Activated naive CD8-positive, alpha-beta T cell treated with anti-CD3 and anti-CD28 coated beads, Interleukin-2, amount 10 ng/mL, durations not matched to agents 7 days and 5 days (primary cell): ENCODE results near the gene FAM177A1. TPM values are rescaled to one million over a fixed set of nuclear protein-coding genes. Genes with fewer than 3 reads are reported as not detected.
A peak's percentile ranks its signal among the peaks of the same experiment; 100 is the strongest.

Experiments used
- ATAC-seq: fragments of 150-1000 bp; cut with Tn5 transposase; one replicate; pipeline ENCODE4 v1.10.0; 2021; ENCODE audit warnings: low read depth, moderate library complexity
- POLR2A ChIA-PET: fragments of 350-600 bp; sonication (Branson Sonifier 250); formaldehyde crosslinking; loops from one replicate; lab custom pipeline; 2021; ENCODE audit warnings: antibody characterized with exemption; lab: Charles Lee
- DNase-seq: peaks from one replicate; pipeline ENCODE4 v3.0.0; 2021
- H3K27ac Mint-ChIP-seq: one replicate; pipeline ENCODE4 v1.8.0; 2022; ENCODE audit warnings: mild to moderate bottlenecking, mixed read lengths
- H3K27me3 Mint-ChIP-seq: one replicate; pipeline ENCODE4 v1.8.0; 2022; ENCODE audit warnings: mild to moderate bottlenecking, moderate library complexity, mixed read lengths
- H3K36me3 Mint-ChIP-seq: one replicate; pipeline ENCODE4 v1.8.0; 2021; ENCODE audit warnings: mild to moderate bottlenecking, mixed read lengths
- H3K4me1 Mint-ChIP-seq: one replicate; pipeline ENCODE4 v1.8.0; 2021; ENCODE audit warnings: mixed read lengths
- H3K4me3 Mint-ChIP-seq: one replicate; pipeline ENCODE4 v1.8.0; 2022; ENCODE audit warnings: mild to moderate bottlenecking, moderate library complexity, mixed read lengths
- H3K9me3 Mint-ChIP-seq: one replicate; pipeline ENCODE4 v1.8.0; 2021; ENCODE audit warnings: mixed read lengths
- total RNA-seq, 2 experiments: library from RNA; stranded (reverse); gene quantifications; one replicate each; pipeline ENCODE4 v1.2.3, GENCODE V29; 2021

The FAM177A1 gene
- total RNA-seq, 2 experiments from 2014 or later = 36.5 to 42.5 TPM

DNA sequence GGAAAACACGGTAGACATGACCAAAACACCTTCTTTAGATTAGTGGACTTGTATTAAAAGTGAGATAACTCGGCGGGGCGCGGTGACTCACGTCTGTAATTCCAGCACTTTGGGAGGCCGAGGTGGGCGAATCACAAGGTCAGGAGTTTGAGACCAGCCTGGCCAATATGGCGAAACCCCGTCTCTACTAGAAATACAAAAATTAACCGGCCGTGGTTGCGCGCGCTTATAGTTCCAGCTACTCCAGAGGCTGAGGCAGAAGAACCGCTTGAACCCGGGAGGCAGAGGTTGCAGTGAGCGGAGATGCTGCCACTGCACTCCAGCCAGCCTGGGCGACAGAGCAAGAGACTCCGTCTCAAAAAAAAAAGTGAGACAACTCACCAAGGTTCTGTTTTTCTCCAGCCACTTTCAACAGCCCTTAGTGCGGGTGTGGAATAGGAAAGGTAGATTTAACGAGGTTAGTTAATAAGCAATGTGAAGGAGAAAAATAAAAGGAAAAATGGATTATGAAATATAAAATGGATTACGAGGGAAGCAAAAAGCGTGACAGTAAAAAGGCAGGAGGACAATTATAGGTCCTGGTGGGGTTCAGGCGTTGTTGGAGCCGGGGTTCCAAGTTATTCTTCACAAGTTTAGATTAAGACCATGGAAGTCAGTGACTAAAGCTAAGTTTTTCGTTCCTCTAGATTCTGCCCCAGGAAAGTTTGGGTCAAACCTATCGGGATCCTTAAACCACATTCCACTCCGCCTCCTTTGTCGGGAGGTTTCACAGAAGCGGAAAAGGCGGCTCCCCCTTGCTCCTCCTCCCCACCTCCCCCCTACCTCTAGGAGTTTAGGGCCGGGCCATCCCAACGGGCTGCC is 75.2 kb downstream of the FAM177A1 start:
- peak overlapping the region; percentile 99 for H3K27ac Mint-ChIP-seq
- no peak for ATAC-seq
- H3K4me3 Mint-ChIP-seq = peak overlapping the region; percentile 96
- H3K4me1 Mint-ChIP-seq = peaks cover 43% of the 10 kb centered on the region
- no peaks in the 10 kb centered on the region for H3K9me3 Mint-ChIP-seq
- H3K36me3 Mint-ChIP-seq = peaks cover 17% of the 10 kb centered on the region
- H3K27me3 Mint-ChIP-seq = no peaks in the 10 kb centered on the region
- no peak for DNase-seq
- POLR2A ChIA-PET = interaction anchor here (0.5 to 3.3 kb wide), 13 partner anchors 20 to 295 kb away, joined by 3 to 32 read pairs (median 5); partner anchors contain the start of genes FAM177A1, NFKBIA, PSMA6 and SRP54

DNA sequence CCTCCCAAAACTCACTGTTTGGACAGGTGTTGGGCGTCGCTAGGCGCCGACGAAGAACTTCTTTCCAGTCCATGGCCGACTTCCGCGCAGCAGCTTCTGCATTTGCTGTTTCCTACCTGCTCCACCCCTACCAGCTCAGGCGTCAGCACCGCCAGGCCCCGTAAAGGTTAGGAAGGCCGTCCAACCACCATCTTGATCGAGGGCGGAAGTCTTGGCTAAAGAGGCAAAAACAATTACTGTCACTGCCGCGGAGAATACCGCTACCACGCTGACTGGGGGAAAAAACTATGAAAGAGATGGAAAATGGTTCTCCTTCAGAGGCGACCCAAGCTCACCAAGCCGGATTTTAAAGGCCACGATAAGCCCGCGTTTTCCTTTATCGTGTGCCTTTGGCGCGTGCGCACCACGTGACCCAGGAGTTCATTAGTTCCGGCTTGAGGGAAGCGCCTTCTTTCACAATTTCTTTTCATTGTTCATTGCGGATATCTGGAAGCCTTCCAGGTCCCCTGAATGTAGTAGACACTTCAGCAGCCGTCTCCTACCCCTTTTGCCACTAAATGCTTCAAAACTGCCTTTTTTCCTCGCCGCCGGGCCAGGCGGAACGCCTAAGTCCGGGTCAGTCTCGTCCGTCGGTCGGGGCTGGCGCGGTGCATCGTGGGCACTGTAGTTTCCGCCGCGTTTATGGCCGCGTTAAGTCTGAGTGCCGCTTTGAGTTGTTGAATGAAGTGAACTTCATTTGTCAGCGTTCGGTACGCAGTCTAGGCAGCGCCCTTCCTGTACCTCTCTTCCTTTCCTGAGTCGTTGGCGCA is 76.0 kb downstream of the FAM177A1 start, which contains the start of the genes PPP2R3C and PRORP:
TSS of gene PPP2R3C (minus strand) at position 104 of the 809 bp plus-strand sequence. CDS start at position 73, 31 bp downstream.
TSS of gene PRORP (plus strand) at position 666 of the 809 bp plus-strand sequence. CDS start 694 bp downstream, outside the sequence.
- peaks cover 18% of the 10 kb centered on the region for H3K36me3 Mint-ChIP-seq

DNA sequence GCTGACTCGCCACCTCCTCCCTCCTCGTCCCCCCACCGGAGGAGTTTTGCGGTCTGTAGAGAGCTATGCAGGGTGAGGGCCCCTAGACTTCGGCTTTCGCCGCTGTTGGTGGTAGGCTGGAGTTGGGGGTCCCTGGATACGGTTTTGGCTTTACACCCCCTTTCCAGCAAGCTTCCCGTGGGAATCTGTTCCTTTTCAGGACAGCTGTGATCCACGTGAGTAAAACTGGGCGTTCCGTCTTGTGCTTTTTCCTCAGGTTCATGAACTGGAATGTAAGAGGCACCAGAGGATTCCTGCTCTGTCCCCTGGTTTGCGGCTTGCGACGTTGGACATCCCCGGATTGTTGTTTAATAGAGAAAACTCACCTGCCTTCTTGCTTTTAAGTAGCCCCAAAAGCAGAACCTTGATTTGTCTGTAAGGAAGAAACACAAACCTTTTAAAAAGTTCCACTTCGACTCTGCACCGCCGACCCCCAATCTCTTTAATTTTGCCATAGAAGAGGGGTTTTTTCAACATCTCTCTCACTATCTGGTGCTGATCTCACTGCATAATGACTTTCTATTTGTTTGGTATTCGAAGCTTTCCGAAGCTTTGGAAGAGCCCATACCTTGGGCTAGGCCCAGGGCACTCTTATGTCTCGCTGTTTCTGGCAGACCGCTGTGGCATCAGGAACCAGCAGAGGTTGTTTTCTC is 76.8 kb downstream of the FAM177A1 start:
- Mint-ChIP-seq H3K36me3 (peaks cover 22% of the 10 kb centered on the region), H3K9me3 (no peaks in the 10 kb centered on the region)
- no peak for DNase-seq

More for the DNA sequence above, 76.0 kb downstream of the FAM177A1 start, which contains the start of the genes PPP2R3C and PRORP:
- Mint-ChIP-seq H3K9me3 (no peaks in the 10 kb centered on the region), H3K4me1 (peaks cover 40% of the 10 kb centered on the region), H3K4me3 (peak within 1 kb of the TSS; percentile 96), H3K27ac (peak within 1 kb of the TSS; percentile 99), H3K27me3 (no peaks in the 10 kb centered on the region)
- peak; percentile 86 for DNase-seq
- POLR2A ChIA-PET = interaction anchor here (0.5 to 3.3 kb wide), 15 partner anchors 19 to 294 kb away, joined by 3 to 32 read pairs (median 4); partner anchors contain the start of genes BAZ1A, FAM177A1, NFKBIA and PSMA6
- peak; percentile 91 for ATAC-seq

DNA sequence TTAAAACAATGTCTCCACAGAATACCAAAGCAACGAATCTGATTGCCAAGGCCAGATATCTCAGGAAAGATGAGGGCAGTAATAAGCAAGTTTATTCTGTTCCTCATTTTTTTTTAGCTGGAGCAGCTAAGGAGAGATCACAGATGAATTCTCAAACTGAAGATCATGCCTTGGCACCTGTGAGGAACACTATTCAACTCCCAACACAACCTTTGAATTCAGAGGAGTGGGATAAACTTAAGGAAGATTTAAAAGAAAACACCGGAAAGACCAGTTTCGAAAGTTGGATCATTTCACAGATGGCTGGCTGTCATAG is 77.3 kb downstream of the FAM177A1 start:
- no peak for ATAC-seq
- POLR2A ChIA-PET = interaction anchor here (1.6 to 3.3 kb wide), 4 partner anchors 77 to 281 kb away, joined by 4 to 32 read pairs (median 24); partner anchors contain the start of genes FAM177A1, NFKBIA and SRP54

More for the DNA sequence above, 76.8 kb downstream of the FAM177A1 start:
- Mint-ChIP-seq H3K27me3 (no peaks in the 10 kb centered on the region), H3K4me3 (peak overlapping the region; percentile 96), H3K4me1 (peaks cover 37% of the 10 kb centered on the region), H3K27ac (peak overlapping the region; percentile 99)
- no peak for ATAC-seq
- POLR2A ChIA-PET = interaction anchor here (0.7 to 3.3 kb wide), 11 partner anchors 77 to 294 kb away, joined by 3 to 32 read pairs (median 7); partner anchors contain the start of genes BAZ1A, FAM177A1, NFKBIA and PSMA6

DNA sequence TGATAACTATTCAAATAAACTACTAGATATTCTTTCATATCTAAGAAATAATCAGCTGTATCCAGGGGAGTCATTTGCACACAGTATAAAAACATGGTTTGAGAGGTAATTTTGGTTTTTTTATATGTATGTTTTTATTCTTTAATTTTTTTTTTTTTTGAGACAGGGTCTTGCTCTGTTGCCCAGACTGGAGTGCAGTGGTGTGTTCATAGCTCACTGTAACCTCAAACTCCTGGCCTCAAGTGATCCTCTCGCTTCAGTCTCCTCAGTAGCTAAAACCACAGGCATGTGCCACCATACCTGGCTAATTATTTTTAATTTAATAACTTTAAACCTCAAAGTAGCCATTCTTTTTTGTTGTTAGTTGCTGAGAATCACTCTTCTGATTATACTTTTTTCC is 78.1 kb downstream of the FAM177A1 start:
- DNase-seq = no peak
- Mint-ChIP-seq H3K27me3 (no peaks in the 10 kb centered on the region), H3K4me1 (peaks cover 39% of the 10 kb centered on the region), H3K4me3 (peak overlapping the region; percentile 96), H3K36me3 (peaks cover 29% of the 10 kb centered on the region), H3K27ac (no peak overlapping the region), H3K9me3 (no peaks in the 10 kb centered on the region)
- no peak for ATAC-seq
- POLR2A ChIA-PET = interaction anchor here (0.6 to 3.3 kb wide), 4 partner anchors 78 to 400 kb away, joined by 3 to 32 read pairs (median 16); partner anchors contain the start of genes FAM177A1 and NFKBIA

More for the DNA sequence above, 77.3 kb downstream of the FAM177A1 start:
- Mint-ChIP-seq H3K4me1 (peaks cover 37% of the 10 kb centered on the region), H3K36me3 (peaks cover 24% of the 10 kb centered on the region), H3K4me3 (peak overlapping the region; percentile 96), H3K9me3 (no peaks in the 10 kb centered on the region), H3K27ac (peak overlapping the region; percentile 99), H3K27me3 (no peaks in the 10 kb centered on the region)
- DNase-seq = no peak

Other genes with a start within 250 kb of the FAM177A1 start
- 10 to 100 TPM; 46.1 to 51.8 TPM for gene BAZ1A, start 170.9 kb upstream of the FAM177A1 start, total RNA-seq
- gene SRP54, start 63.3 kb upstream of the FAM177A1 start, total RNA-seq = 10 to 100 TPM; 60.2 to 61.5 TPM
- gene PPP2R3C, start 75.7 kb downstream of the FAM177A1 start, total RNA-seq = 10 to 100 TPM; 34.0 to 39.1 TPM
- gene PRORP, start 76.3 kb downstream of the FAM177A1 start, total RNA-seq = 10 to 100 TPM; 27.8 to 30.2 TPM
- gene PSMA6, start 246.1 kb downstream of the FAM177A1 start, total RNA-seq = 100 to 1,000 TPM; 213 to 221 TPM